ENCODE results near the gene DPM2.

DPM2 gene

GRCh38 chr9:127947841-127948710 lies 10.4 kb upstream of the DPM2 start:
- no peak overlapping the region for H2AFZ ChIP-seq (ENCODE audit: low read depth, low read length)
- no peak for TF ChIP-seq EZH2phosphoT487 (IDR thresholded peaks at IDR 0.05; ENCODE audit: low read depth)
- TF ChIP-seq, protein P1, sequence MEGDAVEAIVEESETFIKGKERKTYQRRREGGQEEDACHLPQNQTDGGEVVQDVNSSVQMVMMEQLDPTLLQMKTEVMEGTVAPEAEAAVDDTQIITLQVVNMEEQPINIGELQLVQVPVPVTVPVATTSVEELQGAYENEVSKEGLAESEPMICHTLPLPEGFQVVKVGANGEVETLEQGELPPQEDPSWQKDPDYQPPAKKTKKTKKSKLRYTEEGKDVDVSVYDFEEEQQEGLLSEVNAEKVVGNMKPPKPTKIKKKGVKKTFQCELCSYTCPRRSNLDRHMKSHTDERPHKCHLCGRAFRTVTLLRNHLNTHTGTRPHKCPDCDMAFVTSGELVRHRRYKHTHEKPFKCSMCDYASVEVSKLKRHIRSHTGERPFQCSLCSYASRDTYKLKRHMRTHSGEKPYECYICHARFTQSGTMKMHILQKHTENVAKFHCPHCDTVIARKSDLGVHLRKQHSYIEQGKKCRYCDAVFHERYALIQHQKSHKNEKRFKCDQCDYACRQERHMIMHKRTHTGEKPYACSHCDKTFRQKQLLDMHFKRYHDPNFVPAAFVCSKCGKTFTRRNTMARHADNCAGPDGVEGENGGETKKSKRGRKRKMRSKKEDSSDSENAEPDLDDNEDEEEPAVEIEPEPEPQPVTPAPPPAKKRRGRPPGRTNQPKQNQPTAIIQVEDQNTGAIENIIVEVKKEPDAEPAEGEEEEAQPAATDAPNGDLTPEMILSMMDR (IDR thresholded peaks at IDR 0.05; ENCODE audit: low read depth, low read length) = no peak
- H3K4me3 ChIP-seq (ENCODE audit: low read length) = no peak overlapping the region
- H3K79me2 ChIP-seq (ENCODE audit: low read length) = no peaks in the 10 kb centered on the region
- H3K9me3 ChIP-seq (ENCODE audit: insufficient read depth, low read length) = no peaks in the 10 kb centered on the region
- H3K27ac ChIP-seq (ENCODE audit: low read length) = no peak overlapping the region
- no peak overlapping the region for H3K9ac ChIP-seq (ENCODE audit: low read length)
- H3K4me1 ChIP-seq (ENCODE audit: low read length) = peaks cover 16% of the 10 kb centered on the region
- no peaks in the 10 kb centered on the region for H4K20me1 ChIP-seq (ENCODE audit: insufficient read depth, low read length)
- no peaks in the 10 kb centered on the region for H3K27me3 ChIP-seq (ENCODE audit: low read depth, low read length)
- peaks cover 6% of the 10 kb centered on the region for H3K36me3 ChIP-seq (replicated peaks; ENCODE audit: low read depth, low read length)
- no peak overlapping the region for H3K4me2 ChIP-seq (ENCODE audit: low read length)

DNA sequence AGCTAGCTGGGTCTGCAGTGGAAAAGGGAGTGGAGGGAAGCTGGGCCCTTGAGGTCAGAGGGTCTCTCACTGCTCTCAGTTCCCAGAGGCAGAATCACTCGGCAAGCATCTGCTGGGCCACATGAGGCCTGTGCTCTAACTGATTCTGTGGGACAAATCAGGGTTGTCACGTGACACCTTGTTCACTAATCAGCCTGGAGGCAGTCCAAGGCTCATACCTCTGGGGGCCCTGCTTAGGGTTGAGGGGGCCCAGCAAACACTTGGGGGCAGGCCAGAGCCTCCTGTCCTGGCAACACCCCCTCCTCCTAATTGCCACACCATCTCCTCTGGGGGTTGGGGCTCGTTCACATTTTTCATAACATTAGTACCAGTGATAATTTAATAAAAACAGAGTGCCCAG lies 9.1 kb upstream of the DPM2 start:
- no peaks in the 10 kb centered on the region for H3K79me2 ChIP-seq (ENCODE audit: low read length)
- H3K36me3 ChIP-seq (replicated peaks; ENCODE audit: low read depth, low read length) = peaks cover 10% of the 10 kb centered on the region
- H3K9ac ChIP-seq (ENCODE audit: low read length) = no peak overlapping the region
- H3K27me3 ChIP-seq (ENCODE audit: low read depth, low read length) = no peaks in the 10 kb centered on the region
- peaks cover 22% of the 10 kb centered on the region for H3K4me1 ChIP-seq (ENCODE audit: low read length)
- no peak overlapping the region for H3K4me2 ChIP-seq (ENCODE audit: low read length)
- no peak overlapping the region for H2AFZ ChIP-seq (ENCODE audit: low read depth, low read length)
- no peaks in the 10 kb centered on the region for H4K20me1 ChIP-seq (ENCODE audit: insufficient read depth, low read length)
- no peaks in the 10 kb centered on the region for H3K9me3 ChIP-seq (ENCODE audit: insufficient read depth, low read length)
- H3K27ac ChIP-seq (ENCODE audit: low read length) = no peak overlapping the region
- no peak overlapping the region for H3K4me3 ChIP-seq (ENCODE audit: low read length)
- TF ChIP-seq EZH2phosphoT487 (IDR thresholded peaks at IDR 0.05; ENCODE audit: low read depth) = no peak
- TF ChIP-seq, protein P1 (IDR thresholded peaks at IDR 0.05; ENCODE audit: low read depth, low read length) = no peak

- Histone ChIP-seq H3K36me3 (replicated peaks; ENCODE audit: low read depth, low read length) (peaks cover 10% of the 10 kb centered on the region), H3K4me2 (ENCODE audit: low read length) (no peak overlapping the region), H3K9ac (ENCODE audit: low read length) (no peak overlapping the region), H4K20me1 (ENCODE audit: insufficient read depth, low read length) (no peaks in the 10 kb centered on the region), H3K9me3 (ENCODE audit: insufficient read depth, low read length) (no peaks in the 10 kb centered on the region), H3K4me3 (ENCODE audit: low read length) (no peak overlapping the region), H3K27me3 (ENCODE audit: low read depth, low read length) (no peaks in the 10 kb centered on the region), H3K4me1 (ENCODE audit: low read length) (peaks cover 22% of the 10 kb centered on the region), H2AFZ (ENCODE audit: low read depth, low read length) (no peak overlapping the region), H3K79me2 (ENCODE audit: low read length) (no peaks in the 10 kb centered on the region), H3K27ac (ENCODE audit: low read length) (no peak overlapping the region)
- no peak for TF ChIP-seq EZH2phosphoT487 (IDR thresholded peaks at IDR 0.05; ENCODE audit: low read depth)
- TF ChIP-seq, protein P1 (IDR thresholded peaks at IDR 0.05; ENCODE audit: low read depth, low read length) = no peak
Measured at GRCh38 chr9:127945942-127946341, 8.3 kb upstream of the DPM2 start.

DNA sequence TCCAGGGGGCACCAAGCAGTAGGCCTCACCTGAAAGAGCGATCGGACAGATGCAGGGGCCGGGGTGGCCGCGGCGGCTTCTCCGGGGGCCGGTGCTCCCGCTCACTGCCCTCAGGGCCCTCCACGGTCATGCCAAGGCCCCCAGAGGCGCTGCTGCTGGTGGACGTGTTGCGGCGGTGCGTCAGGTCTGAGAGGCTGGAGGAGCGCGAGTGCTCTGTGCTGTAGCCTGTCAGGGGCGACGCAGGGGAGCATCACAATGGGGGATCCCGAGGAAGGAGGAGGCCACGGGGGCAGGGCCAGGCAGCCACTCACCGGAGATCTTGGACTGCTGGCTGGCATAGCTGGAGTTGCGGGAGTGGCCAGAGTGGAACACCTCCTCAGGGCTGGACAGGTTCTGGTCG lies 7.7 kb upstream of the DPM2 start:
- H3K79me2 ChIP-seq (ENCODE audit: low read length) = no peaks in the 10 kb centered on the region
- no peak overlapping the region for H3K4me3 ChIP-seq (ENCODE audit: low read length)
- H3K9ac ChIP-seq (ENCODE audit: low read length) = no peak overlapping the region
- H3K9me3 ChIP-seq (ENCODE audit: insufficient read depth, low read length) = no peaks in the 10 kb centered on the region
- peaks cover 22% of the 10 kb centered on the region for H3K4me1 ChIP-seq (ENCODE audit: low read length)
- H3K4me2 ChIP-seq (ENCODE audit: low read length) = no peak overlapping the region
- no peak overlapping the region for H3K27ac ChIP-seq (ENCODE audit: low read length)
- no peak overlapping the region for H2AFZ ChIP-seq (ENCODE audit: low read depth, low read length)
- TF ChIP-seq, protein P1 (IDR thresholded peaks at IDR 0.05; ENCODE audit: low read depth, low read length) = no peak
- no peak for TF ChIP-seq EZH2phosphoT487 (IDR thresholded peaks at IDR 0.05; ENCODE audit: low read depth)
- H3K27me3 ChIP-seq (ENCODE audit: low read depth, low read length) = no peaks in the 10 kb centered on the region
- peaks cover 10% of the 10 kb centered on the region for H3K36me3 ChIP-seq (replicated peaks; ENCODE audit: low read depth, low read length)
- H4K20me1 ChIP-seq (ENCODE audit: insufficient read depth, low read length) = no peaks in the 10 kb centered on the region

Data from OCI-LY3 (cell line).